Measurements from ENCODE around the gene WTAP.
"Not testable (repeated sequence)": the region's sequence is repeated elsewhere in the genome, so short reads cannot be mapped to it uniquely, and the experiment has no call there.

The WTAP gene

GRCh38 chr6:159726918-159727716 lies at the start of gene WTAP:
Gene WTAP, plus strand, starts transcription at chr6:159727506. Its CDS starts 8,760 bp downstream, at chr6:159736266.
- peak; percentile 97 for DNase-seq (ENCODE audit: low spot score)

GRCh38 chr6:159677506-159678165 lies 49.7 kb upstream of the WTAP start:
- DNase-seq (ENCODE audit: low spot score), result no peak

GRCh38 chr6:159678574-159678973 lies 48.7 kb upstream of the WTAP start:
- DNase-seq (ENCODE audit: low spot score), result no peak

- peak; percentile 16 for DNase-seq (ENCODE audit: low spot score)
Observed at GRCh38 chr6:159679091-159680077, 47.9 kb upstream of the WTAP start.

- no peak for DNase-seq (ENCODE audit: low spot score)
Observed at GRCh38 chr6:159680104-159680503, 47.2 kb upstream of the WTAP start.

GRCh38 chr6:159681191-159681880 lies 46.0 kb upstream of the WTAP start:
- no peak for DNase-seq (ENCODE audit: low spot score)

GRCh38 chr6:159682295-159682694 lies 45.0 kb upstream of the WTAP start:
- DNase-seq (ENCODE audit: low spot score), result no peak

GRCh38 chr6:159682810-159683209 lies 44.5 kb upstream of the WTAP start:
- DNase-seq (ENCODE audit: low spot score), result no peak

GRCh38 chr6:159684013-159684304 lies 43.3 kb upstream of the WTAP start:
- DNase-seq (ENCODE audit: low spot score), result no peak

GRCh38 chr6:159686040-159686439 lies 41.3 kb upstream of the WTAP start:
- no peak for DNase-seq (ENCODE audit: low spot score)

- no peak for DNase-seq (ENCODE audit: low spot score)
Observed at GRCh38 chr6:159686703-159687102, 40.6 kb upstream of the WTAP start.

- DNase-seq (ENCODE audit: low spot score), result no peak
Observed at GRCh38 chr6:159687341-159687740, 40.0 kb upstream of the WTAP start.

GRCh38 chr6:159688266-159688905 lies 38.9 kb upstream of the WTAP start:
- DNase-seq (ENCODE audit: low spot score), result no peak

- no peak for DNase-seq (ENCODE audit: low spot score)
Observed at GRCh38 chr6:159689001-159689400, 38.3 kb upstream of the WTAP start.

- not testable (repeated sequence) for DNase-seq (ENCODE audit: low spot score)
Observed at GRCh38 chr6:159690135-159690534, 37.2 kb upstream of the WTAP start.

- DNase-seq (ENCODE audit: low spot score), result peak; percentile 77
Observed at GRCh38 chr6:159691133-159691962, 36.0 kb upstream of the WTAP start.

GRCh38 chr6:159691963-159692287 lies 35.4 kb upstream of the WTAP start:
- DNase-seq (ENCODE audit: low spot score), result no peak

GRCh38 chr6:159692303-159693127 lies 34.8 kb upstream of the WTAP start:
- DNase-seq (ENCODE audit: low spot score), result peak; percentile 41

- DNase-seq (ENCODE audit: low spot score), result peak; percentile 95
Observed at GRCh38 chr6:159693128-159693893, 34.0 kb upstream of the WTAP start, which contains the start of gene SOD2. Gene SOD2, minus strand, starts transcription at chr6:159693241. Its CDS starts 74 bp downstream, at chr6:159693167.
